H9 (cell line): ENCODE measurements around the gene ERC2. TPM values are rescaled to one million over a fixed set of nuclear protein-coding genes. Genes with fewer than 3 reads are reported as not detected.

ENCODE experiments used
- DNase-seq: peaks from one replicate; pipeline ENCODE4 v3.0.0-alpha.2; 2017
- H2AFZ ChIP-seq: one replicate; pipeline ENCODE4 v1.6.1; 2013; ENCODE audit warnings: mild to moderate bottlenecking, low read length, control low read depth, moderate library complexity
- H2AK5ac ChIP-seq: 2 replicates; pipeline ENCODE4 v1.6.1; 2013; ENCODE audit warnings: low read length, control low read depth, mixed read lengths; ENCODE audit not compliant: insufficient read length
- H2BK120ac ChIP-seq: one replicate; pipeline ENCODE4 v1.6.1; 2013; ENCODE audit warnings: low read depth, mild to moderate bottlenecking, low read length, control low read depth, inconsistent platforms; ENCODE audit not compliant: poor library complexity, severe bottlenecking
- H2BK12ac ChIP-seq: 2 replicates; pipeline ENCODE4 v1.6.1; 2013; ENCODE audit warnings: low read length, control low read depth, mixed read lengths, low read depth; ENCODE audit not compliant: insufficient read length
- H2BK15ac ChIP-seq: 2 replicates; pipeline ENCODE4 v1.6.1; 2013; ENCODE audit warnings: low read depth, low read length, control low read depth
- H2BK20ac ChIP-seq: one replicate; pipeline ENCODE4 v1.6.1; 2013; ENCODE audit warnings: low read depth, mild to moderate bottlenecking, low read length, control low read depth, inconsistent platforms; ENCODE audit not compliant: poor library complexity, severe bottlenecking
- H2BK5ac ChIP-seq: 2 replicates; pipeline ENCODE4 v1.6.1; 2013; ENCODE audit warnings: low read length, control low read depth, mixed read lengths; ENCODE audit not compliant: insufficient read length
- H3K14ac ChIP-seq: 2 replicates; pipeline ENCODE4 v1.6.1; 2013; ENCODE audit warnings: low read length, control low read depth; ENCODE audit not compliant: insufficient read depth
- H3K18ac ChIP-seq: 2 replicates; pipeline ENCODE4 v1.6.1; 2013; ENCODE audit warnings: low read depth, mild to moderate bottlenecking, mixed read lengths, low read length, control low read depth; ENCODE audit not compliant: insufficient read length
- H3K23ac ChIP-seq: 2 replicates; pipeline ENCODE4 v1.6.1; 2013; ENCODE audit warnings: low read length, control low read depth, mixed read lengths, low read depth; ENCODE audit not compliant: insufficient read length
- H3K23me2 ChIP-seq: 2 replicates; pipeline ENCODE4 v1.6.1; 2013; ENCODE audit warnings: low read depth, mild to moderate bottlenecking, mixed read lengths, low read length, control low read depth; ENCODE audit not compliant: insufficient read length, poor library complexity, severe bottlenecking
- H3K27ac ChIP-seq: 2 replicates; pipeline ENCODE4 v1.5.1; 2013; ENCODE audit warnings: low read length, control low read depth, mixed read lengths, low read depth; ENCODE audit not compliant: insufficient read length
- H3K27me3 ChIP-seq: 2 replicates; pipeline ENCODE4 v1.6.1; 2013; ENCODE audit warnings: low read length, control low read depth, inconsistent platforms; ENCODE audit not compliant: insufficient read depth
- H3K4ac ChIP-seq: 2 replicates; pipeline ENCODE4 v1.6.1; 2013; ENCODE audit warnings: low read depth, mild to moderate bottlenecking, control low read depth, inconsistent platforms, low read length, moderate library complexity
- H3K4me1 ChIP-seq: 2 replicates; pipeline ENCODE4 v1.6.1; 2013; ENCODE audit warnings: low read length, control low read depth, inconsistent platforms; ENCODE audit not compliant: insufficient read depth
- H3K4me2 ChIP-seq: 2 replicates; pipeline ENCODE4 v1.6.1; 2013; ENCODE audit warnings: low read length, control low read depth, mixed read lengths; ENCODE audit not compliant: insufficient read length, insufficient read depth
- H3K56ac ChIP-seq: 2 replicates; pipeline ENCODE4 v1.6.1; 2013; ENCODE audit warnings: low read depth, mild to moderate bottlenecking, mixed read lengths, low read length, control low read depth; ENCODE audit not compliant: insufficient read length
- H3K79me1 ChIP-seq: 2 replicates; pipeline ENCODE4 v1.6.1; 2013; ENCODE audit warnings: low read depth, mild to moderate bottlenecking, moderate library complexity, low read length, control low read depth, inconsistent platforms; ENCODE audit not compliant: insufficient read depth, poor library complexity, severe bottlenecking
- H3K79me2 ChIP-seq: 2 replicates; pipeline ENCODE4 v1.6.1; 2013; ENCODE audit warnings: low read length, control low read depth, inconsistent platforms; ENCODE audit not compliant: insufficient read depth
- H3K9ac ChIP-seq: 2 replicates; pipeline ENCODE4 v1.6.1; 2013; ENCODE audit warnings: low read length, control low read depth, mixed read lengths; ENCODE audit not compliant: insufficient read length; ENCODE audit errors: extremely low read depth
- H3K9me3 ChIP-seq: one replicate; pipeline ENCODE4 v1.6.1; 2013; ENCODE audit warnings: low read depth, low read length, inconsistent platforms; ENCODE audit not compliant: control insufficient read depth
- H3T11ph ChIP-seq: one replicate; pipeline ENCODE4 v1.6.1; 2013; ENCODE audit warnings: mild to moderate bottlenecking, low read length, control low read depth, inconsistent platforms
- H4K20me1 ChIP-seq: one replicate; pipeline ENCODE4 v1.6.1; 2013; ENCODE audit not compliant: control insufficient read depth, insufficient read length, insufficient read depth
- H4K5ac ChIP-seq: 2 replicates; pipeline ENCODE4 v1.6.1; 2013; ENCODE audit warnings: low read depth, mild to moderate bottlenecking, mixed read lengths, low read length, control low read depth; ENCODE audit not compliant: insufficient read length
- H4K8ac ChIP-seq: replicated peaks from 2 replicates; pipeline ENCODE4 v1.6.1; 2013; ENCODE audit warnings: low read length, control low read depth, mixed read lengths, low read depth; ENCODE audit not compliant: insufficient read length
- H4K91ac ChIP-seq: 2 replicates; pipeline ENCODE4 v1.6.1; 2013; ENCODE audit warnings: low read depth, mild to moderate bottlenecking, moderate library complexity, mixed read lengths, low read length, control low read depth; ENCODE audit not compliant: insufficient read length
- H3K27ac Mint-ChIP-seq, 3 experiments: 2 replicates in 2 of 3; 3 replicates in 1 of 3; pipeline ENCODE4 v1.8.0; 2020 to 2021; ENCODE audit warnings: mixed read lengths in 3 of 3, mild to moderate bottlenecking in 1 of 3, moderate library complexity in 1 of 3
- H3K27me3 Mint-ChIP-seq: 2 replicates; pipeline ENCODE4 v1.8.0; 2021; ENCODE audit warnings: low read depth, mild to moderate bottlenecking, moderate library complexity, mixed read lengths
- H3K36me3 Mint-ChIP-seq, 3 experiments: 2 replicates in 2 of 3; 3 replicates in 1 of 3; pipeline ENCODE4 v1.8.0; 2020 to 2021; ENCODE audit warnings: low read depth in 3 of 3, mixed read lengths in 3 of 3; ENCODE audit not compliant: insufficient read depth in 1 of 3
- H3K4me1 Mint-ChIP-seq, 2 experiments: 2 replicates each; pipeline ENCODE4 v1.8.0; 2020; ENCODE audit warnings: mixed read lengths in 2 of 2
- H3K4me3 Mint-ChIP-seq, 2 experiments: 2 replicates in 1 of 2; 3 replicates in 1 of 2; pipeline ENCODE4 v1.8.0; 2020 to 2021; ENCODE audit warnings: mild to moderate bottlenecking in 2 of 2, mixed read lengths in 2 of 2, moderate library complexity in 1 of 2
- H3K9me3 Mint-ChIP-seq, 2 experiments: 2 replicates in 1 of 2; 3 replicates in 1 of 2; pipeline ENCODE4 v1.8.0; 2020; ENCODE audit warnings: mild to moderate bottlenecking in 2 of 2, mixed read lengths in 2 of 2, moderate library complexity in 1 of 2
- CTCF ChIP-seq: fragments of 200-600 bp; sonication (generic); conservative IDR thresholded peaks from 3 replicates; pipeline ENCODE4 v1.8.0; 2021; ENCODE audit warnings: antibody characterized with exemption, mild to moderate bottlenecking
- WGBS: extraction: QIAGEN DNeasy Blood & Tissue Kit; methylation state at CpG from one replicate; pipeline ENCODE4 v1.1.7; 2013; ENCODE audit warnings: missing lambda C conversion rate, low lambda C conversion rate, mixed read lengths; ENCODE audit not compliant: insufficient read length; ENCODE audit errors: extremely low coverage; 5-methylcytosine and 5-hydroxymethylcytosine counted together
- total RNA-seq: library from RNA; stranded (reverse); gene quantifications from 2 replicates; pipeline ENCODE4 v1.2.1, GENCODE V29; 2021

ERC2 gene
- total RNA-seq, 1 experiment from 2014 or later: 15.4 TPM

- H3K79me2 ChIP-seq: no peaks in the 10 kb centered on the region
- H2BK20ac ChIP-seq: no peak overlapping the region
- H3K4ac ChIP-seq: no peak overlapping the region
- H3K79me1 ChIP-seq: no peaks in the 10 kb centered on the region
- no peaks in the 10 kb centered on the region for H3K27me3 ChIP-seq
- H3K36me3 Mint-ChIP-seq: 0 out of 7 replicates have a peak, but pooled peaks cover 0 to 4% (median 0%) of the 10 kb centered on the region in 3 experiments
- no peak overlapping the region for H3K4me3 Mint-ChIP-seq
- no peak for TF ChIP-seq CTCF
- DNase-seq: no peak
- H3T11ph ChIP-seq: no peak overlapping the region
- no peak overlapping the region for H3K27ac ChIP-seq
- H2BK5ac ChIP-seq: no peak overlapping the region
- no peak overlapping the region for H4K5ac ChIP-seq
- H3K4me1 ChIP-seq: peaks cover 3% of the 10 kb centered on the region; the same call in 1 of the 2 replicates
- no peak overlapping the region for H3K14ac ChIP-seq
- no CpG with 5 or more reads among the region's 3 CpGs for WGBS
- H3K27me3 Mint-ChIP-seq: no peaks in the 10 kb centered on the region
- H3K23me2 ChIP-seq: no peaks in the 10 kb centered on the region
- H3K9me3 Mint-ChIP-seq: no peaks in the 10 kb centered on the region
- H3K23ac ChIP-seq: no peak overlapping the region
- no peaks in the 10 kb centered on the region for H3K9me3 ChIP-seq
- H2BK15ac ChIP-seq: no peak overlapping the region
- no peak overlapping the region for H4K91ac ChIP-seq
- H4K8ac ChIP-seq: no peak overlapping the region
- H2BK120ac ChIP-seq: no peak overlapping the region
- no peak overlapping the region for H3K18ac ChIP-seq
- no peaks in the 10 kb centered on the region for H4K20me1 ChIP-seq
- H3K56ac ChIP-seq: no peak overlapping the region
- H2AFZ ChIP-seq: no peak overlapping the region
- no peak overlapping the region for H3K4me2 ChIP-seq
- no peak overlapping the region for H2BK12ac ChIP-seq
- no peak overlapping the region for H2AK5ac ChIP-seq
- no peak overlapping the region for H3K9ac ChIP-seq
- peaks cover 28 to 41% of the 10 kb centered on the region in 2 experiments for H3K4me1 Mint-ChIP-seq
- H3K27ac Mint-ChIP-seq: no peak overlapping the region
Measured at GRCh38 chr3:56132762-56133161, 335.5 kb downstream of the ERC2 start.
